CD4-positive, alpha-beta T cell (primary cell): ENCODE results near the gene JAK3. TPM values are rescaled to one million over a fixed set of nuclear protein-coding genes. Genes with fewer than 3 reads are reported as not detected.

Experiments used
- ATAC-seq: fragments of 200-7000 bp; cut with Tn5 transposase; one replicate; pipeline ENCODE4 v1.10.0; 2022; ENCODE audit warnings: mild to moderate bottlenecking; ENCODE audit not compliant: poor library complexity
- CTCF ChIA-PET: fragments of 350-600 bp; sonication (Branson Sonifier 250); formaldehyde crosslinking; loops from one replicate; lab custom pipeline; 2021; ENCODE audit warnings: antibody characterized with exemption, inconsistent platforms; lab: Charles Lee
- POLR2A ChIA-PET: fragments of 350-600 bp; sonication (Branson Sonifier 250); formaldehyde crosslinking; loops from one replicate; lab custom pipeline; 2021; ENCODE audit warnings: antibody characterized with exemption, inconsistent platforms; lab: Charles Lee
- DNase-seq, 14 experiments: peaks; one replicate each; pipeline ENCODE4 v3.0.0-alpha.2; 2013 to 2020; ENCODE audit warnings: mixed read lengths in 2 of 14
- H3K27ac ChIP-seq, 2 donors: one replicate each; pipeline versions ENCODE4 v1.5.1 to v1.7.0; 2013; ENCODE audit warnings: low read length in 2 of 2, low read depth in 1 of 2, mild to moderate bottlenecking in 1 of 2
- H3K27me3 ChIP-seq, 2 experiments: 1 replicate in 1 of 2; 2 replicates in 1 of 2; pipeline versions ENCODE4 v1.6.1 to v1.7.0; 2013; ENCODE audit warnings: low read length in 2 of 2, control low read depth in 1 of 2, mild to moderate bottlenecking in 1 of 2, moderate library complexity in 1 of 2; ENCODE audit not compliant: insufficient read depth in 2 of 2, control insufficient read depth in 1 of 2
- H3K36me3 ChIP-seq: one replicate; pipeline ENCODE4 v1.6.1; 2013; ENCODE audit warnings: low read length, control low read depth; ENCODE audit not compliant: insufficient read depth
- H3K4me1 ChIP-seq: one replicate; pipeline ENCODE4 v1.6.1; 2013; ENCODE audit warnings: low read length, control low read depth; ENCODE audit not compliant: insufficient read depth
- H3K4me3 ChIP-seq: one replicate; pipeline ENCODE4 v1.5.1; 2013; ENCODE audit warnings: mild to moderate bottlenecking, low read length, moderate library complexity
- H3K9me3 ChIP-seq, 2 experiments: 1 replicate in 1 of 2; 2 replicates in 1 of 2; pipeline versions ENCODE4 v1.6.1 to v1.7.0; 2013; ENCODE audit warnings: low read length in 2 of 2, mild to moderate bottlenecking in 2 of 2, control low read depth in 1 of 2, moderate library complexity in 1 of 2; ENCODE audit not compliant: control insufficient read depth in 1 of 2, insufficient read depth in 1 of 2
- H3K27ac Mint-ChIP-seq: one replicate; pipeline ENCODE4 v1.8.0; 2020; ENCODE audit warnings: mixed read lengths
- H3K27me3 Mint-ChIP-seq: one replicate; pipeline ENCODE4 v1.8.0; 2021; ENCODE audit warnings: mixed read lengths
- H3K36me3 Mint-ChIP-seq: one replicate; pipeline ENCODE4 v1.8.0; 2021; ENCODE audit warnings: low read depth, mixed read lengths
- H3K4me1 Mint-ChIP-seq: one replicate; pipeline ENCODE4 v1.8.0; 2021; ENCODE audit warnings: low read depth, mixed read lengths
- H3K4me3 Mint-ChIP-seq: one replicate; pipeline ENCODE4 v1.8.0; 2020; ENCODE audit warnings: mild to moderate bottlenecking, mixed read lengths
- H3K9me3 Mint-ChIP-seq: one replicate; pipeline ENCODE4 v1.8.0; 2020; ENCODE audit warnings: mixed read lengths
- CTCF ChIP-seq: fragments of 200-600 bp; IDR thresholded peaks from one replicate; pipeline ENCODE4 v1.8.0; 2022; ENCODE audit warnings: antibody characterized with exemption, mild to moderate bottlenecking
- intact Hi-C, 2 experiments: fragments of 100-400 bp; cut with DNase I in 1 of 2; cut with micrococcal nuclease in 1 of 2; formaldehyde crosslinking; loops; one replicate each; pipeline versions ENCODE4 v1.15.1 to v1.9.0; 2023 to 2025; cut with DNase I, micrococcal nuclease
- total RNA-seq, 174 experiments: library from RNA in 2 of 174; stranded (reverse) in 2 of 174; gene quantifications; one replicate each; pipeline ENCODE4 v1.2.3 and lab custom pipeline; 2021 to 2026

Gene JAK3
- total RNA-seq, 2 experiments from 2014 or later = 120 to 121 TPM

- H3K9me3 Mint-ChIP-seq = no peaks in the 10 kb centered on the region
- ChIA-PET CTCF (no interaction called here), POLR2A (interaction anchor here (0.6 to 1.3 kb wide), 6 partner anchors 11 to 30 kb away, joined by 3 to 7 read pairs (median 4); partner anchors contain the start of genes JAK3 and RPL18A)
- peaks cover 0 to 11% of the 10 kb centered on the region in 2 experiments for H3K9me3 ChIP-seq
- H3K27me3 Mint-ChIP-seq = no peaks in the 10 kb centered on the region
- H3K4me1 Mint-ChIP-seq = peaks cover 14% of the 10 kb centered on the region
- no peak overlapping the region for H3K27ac ChIP-seq
- no peaks in the 10 kb centered on the region for H3K27me3 ChIP-seq
- TF ChIP-seq CTCF = no peak
- no peak overlapping the region for H3K4me3 ChIP-seq
- H3K4me3 Mint-ChIP-seq = no peak overlapping the region
- DNase-seq (no peak), ATAC-seq (no peak)
- H3K36me3 Mint-ChIP-seq = peaks cover 93% of the 10 kb centered on the region
- H3K27ac Mint-ChIP-seq = no peak overlapping the region
- intact Hi-C loops = no loop called here
- peaks cover 26% of the 10 kb centered on the region for H3K4me1 ChIP-seq
- H3K36me3 ChIP-seq = peaks cover 96% of the 10 kb centered on the region
Measured at GRCh38 chr19:17832443-17833208, 15.2 kb downstream of the JAK3 start.

- no peak overlapping the region for H3K27ac Mint-ChIP-seq
Measured at GRCh38 chr19:17831419-17831888, 16.3 kb downstream of the JAK3 start.

More at GRCh38 chr19:17831419-17831888, 16.3 kb downstream of the JAK3 start:
- POLR2A ChIA-PET = interaction anchor here (1.0 to 1.5 kb wide), 2 partner anchors 14 to 17 kb away, joined by 3 to 4 read pairs; partner anchors contain the start of gene JAK3
- H3K27me3 ChIP-seq = no peaks in the 10 kb centered on the region
- intact Hi-C loops = no loop called here
- H3K36me3 Mint-ChIP-seq = peaks cover 92% of the 10 kb centered on the region
- ATAC-seq (no peak), DNase-seq (no peak)
- H3K4me1 Mint-ChIP-seq = peaks cover 14% of the 10 kb centered on the region
- peaks cover 0 to 11% of the 10 kb centered on the region in 2 experiments for H3K9me3 ChIP-seq
- CTCF ChIA-PET = no interaction called here
- no peak for TF ChIP-seq CTCF
- no peak overlapping the region for H3K4me3 ChIP-seq
- H3K4me3 Mint-ChIP-seq = no peak overlapping the region
- peaks cover 90% of the 10 kb centered on the region for H3K36me3 ChIP-seq
- H3K27me3 Mint-ChIP-seq = no peaks in the 10 kb centered on the region
- no peak overlapping the region for H3K27ac ChIP-seq
- peaks cover 22% of the 10 kb centered on the region for H3K4me1 ChIP-seq
- H3K9me3 Mint-ChIP-seq = no peaks in the 10 kb centered on the region
